Gastroesophageal sphincter (tissue), 3 donors: ENCODE results near the gene RBBP6.

ENCODE experiments used
- CTCF ChIP-seq, 4 experiments: fragments of 200-600 bp in 2 of 4; fragments of 450-650 bp in 2 of 4; sonication (generic) in 1 of 4; IDR thresholded peaks; one replicate each; pipeline ENCODE4 v1.5.1; 2017 to 2019; ENCODE audit warnings: antibody characterized with exemption in 4 of 4, mild to moderate bottlenecking in 2 of 4, moderate library complexity in 2 of 4
- EP300 ChIP-seq: sonication (generic); formaldehyde crosslinking; IDR thresholded peaks from one replicate; pipeline ENCODE4 v1.6.1; 2017; ENCODE audit warnings: antibody characterized with exemption, mild to moderate bottlenecking
- POLR2A ChIP-seq, 2 donors: fragments of 450-650 bp; IDR thresholded peaks; one replicate each; pipeline ENCODE4 v1.6.1; 2017; ENCODE audit warnings: antibody characterized with exemption in 2 of 2, mild to moderate bottlenecking in 2 of 2, moderate library complexity in 1 of 2
- POLR2AphosphoS5 ChIP-seq: sonication (generic); formaldehyde crosslinking; IDR thresholded peaks from one replicate; pipeline ENCODE4 v1.6.1; 2017; ENCODE audit warnings: antibody characterized with exemption

GRCh38 chr16:24539295-24539849 lies at the start of gene RBBP6:
- TF ChIP-seq CTCF (IDR thresholded peaks at IDR 0.05) (peak in 3 of 4 experiments; percentile 40 to 49 (median 41)), EP300 (peak; percentile 45), POLR2A (IDR thresholded peaks at IDR 0.05) (peak; percentile 98), POLR2AphosphoS5 (peak; percentile 100)
